Calu3 (cell line): ENCODE results near the gene FAM47E. TPM values are rescaled to one million over a fixed set of nuclear protein-coding genes. Genes with fewer than 3 reads are reported as not detected.

Experiments
- BruUV-seq: library from RNA; stranded (reverse); fragments of 400-500 nt; replicated peaks from 2 replicates; lab custom pipeline; 2021; lab: Mats Ljungman, UMichigan
- CTCF ChIA-PET: fragments of 300-600 bp; sonication (Branson Sonifier 250); formaldehyde crosslinking; loops from one replicate; lab custom pipeline; 2022; ENCODE audit warnings: antibody characterized with exemption; lab: Charles Lee
- DNase-seq: peaks from one replicate; pipeline ENCODE4 v3.0.0; 2022
- H3K27ac Mint-ChIP-seq: one replicate; pipeline ENCODE4 v1.8.0; 2022; ENCODE audit warnings: mixed read lengths; ENCODE audit not compliant: unreplicated experiment
- H3K27me3 Mint-ChIP-seq: one replicate; pipeline ENCODE4 v1.8.0; 2022; ENCODE audit warnings: mixed read lengths; ENCODE audit not compliant: unreplicated experiment
- H3K36me3 Mint-ChIP-seq: one replicate; pipeline ENCODE4 v1.8.0; 2022; ENCODE audit warnings: mild to moderate bottlenecking, moderate library complexity, mixed read lengths; ENCODE audit not compliant: insufficient read depth, unreplicated experiment
- H3K4me1 Mint-ChIP-seq: one replicate; pipeline ENCODE4 v1.8.0; 2022; ENCODE audit warnings: mild to moderate bottlenecking, low read depth, mixed read lengths; ENCODE audit not compliant: unreplicated experiment
- H3K4me3 Mint-ChIP-seq: one replicate; pipeline ENCODE4 v1.8.0; 2022; ENCODE audit warnings: mild to moderate bottlenecking, low read depth, moderate library complexity, mixed read lengths; ENCODE audit not compliant: unreplicated experiment
- H3K9me3 Mint-ChIP-seq: one replicate; pipeline ENCODE4 v1.8.0; 2022; ENCODE audit warnings: low read depth, mixed read lengths; ENCODE audit not compliant: unreplicated experiment
- intact Hi-C: fragments of 100-400 bp; cut with micrococcal nuclease; formaldehyde crosslinking; loops from one replicate; pipeline ENCODE4 v1.10.0; 2022; ENCODE audit not compliant: unreplicated experiment
- total RNA-seq: library from RNA; stranded (reverse); gene quantifications from 2 replicates; pipeline ENCODE4 v1.2.3, GENCODE V29; 2022
- TF ChIP-seq, protein P1 (sequence below): fragments of 200-600 bp; IDR thresholded peaks from one replicate; pipeline ENCODE4 v1.8.0; 2022; ENCODE audit warnings: antibody characterized with exemption; ENCODE audit not compliant: unreplicated experiment

The FAM47E gene
- total RNA-seq, 1 experiment from 2014 or later = 0.57 TPM

DNA sequence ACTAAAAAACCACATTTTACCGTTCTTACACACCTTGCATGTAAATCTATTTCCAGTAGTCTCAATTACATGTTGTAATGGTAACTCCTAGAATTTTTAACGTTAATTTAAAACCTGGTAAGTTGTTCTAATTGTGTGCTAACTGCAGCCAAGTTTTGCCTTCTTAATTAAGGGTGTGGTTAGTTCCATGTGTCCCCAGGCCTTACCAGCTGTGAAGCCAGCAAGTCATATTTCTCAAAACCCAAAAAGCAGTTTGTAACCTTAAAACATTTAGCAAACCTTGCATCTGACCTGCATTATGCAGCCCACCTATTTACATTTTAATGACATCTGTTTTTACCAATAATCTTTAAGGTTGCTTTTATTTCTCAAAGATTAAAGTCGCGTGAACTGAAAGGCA, 18.4 kb upstream of the FAM47E start:
- Mint-ChIP-seq H3K27ac (no peak overlapping the region), H3K4me1 (peaks cover 31% of the 10 kb centered on the region), H3K27me3 (no peaks in the 10 kb centered on the region), H3K9me3 (peaks cover 8% of the 10 kb centered on the region), H3K4me3 (no peak overlapping the region), H3K36me3 (peaks cover 10% of the 10 kb centered on the region)
- BruUV-seq = no TSS peak
- TF ChIP-seq, protein P1, sequence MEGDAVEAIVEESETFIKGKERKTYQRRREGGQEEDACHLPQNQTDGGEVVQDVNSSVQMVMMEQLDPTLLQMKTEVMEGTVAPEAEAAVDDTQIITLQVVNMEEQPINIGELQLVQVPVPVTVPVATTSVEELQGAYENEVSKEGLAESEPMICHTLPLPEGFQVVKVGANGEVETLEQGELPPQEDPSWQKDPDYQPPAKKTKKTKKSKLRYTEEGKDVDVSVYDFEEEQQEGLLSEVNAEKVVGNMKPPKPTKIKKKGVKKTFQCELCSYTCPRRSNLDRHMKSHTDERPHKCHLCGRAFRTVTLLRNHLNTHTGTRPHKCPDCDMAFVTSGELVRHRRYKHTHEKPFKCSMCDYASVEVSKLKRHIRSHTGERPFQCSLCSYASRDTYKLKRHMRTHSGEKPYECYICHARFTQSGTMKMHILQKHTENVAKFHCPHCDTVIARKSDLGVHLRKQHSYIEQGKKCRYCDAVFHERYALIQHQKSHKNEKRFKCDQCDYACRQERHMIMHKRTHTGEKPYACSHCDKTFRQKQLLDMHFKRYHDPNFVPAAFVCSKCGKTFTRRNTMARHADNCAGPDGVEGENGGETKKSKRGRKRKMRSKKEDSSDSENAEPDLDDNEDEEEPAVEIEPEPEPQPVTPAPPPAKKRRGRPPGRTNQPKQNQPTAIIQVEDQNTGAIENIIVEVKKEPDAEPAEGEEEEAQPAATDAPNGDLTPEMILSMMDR = no peak
- CTCF ChIA-PET = no interaction called here
- no peak for DNase-seq
- intact Hi-C loops = no loop called here

DNA sequence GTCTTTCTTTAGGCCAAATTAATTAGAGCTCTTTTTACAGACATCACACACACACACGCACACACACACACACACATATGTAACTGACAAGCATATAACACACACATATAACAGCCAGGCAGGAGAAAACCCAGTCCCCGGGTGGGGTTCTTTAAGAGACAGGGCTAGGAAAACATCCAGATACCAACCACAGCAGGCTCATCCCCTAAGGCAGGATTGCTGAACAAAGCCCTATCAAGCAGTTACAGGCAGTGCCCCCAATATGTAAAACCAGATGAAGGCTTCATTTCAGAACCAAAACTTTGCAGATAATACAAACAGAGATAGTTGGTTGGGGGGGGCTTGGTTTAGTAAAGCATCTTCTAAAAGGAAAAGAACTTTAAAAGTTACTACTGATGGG, 18.0 kb upstream of the FAM47E start:
- no peak for DNase-seq
- H3K9me3 Mint-ChIP-seq = peaks cover 8% of the 10 kb centered on the region
- peaks cover 31% of the 10 kb centered on the region for H3K4me1 Mint-ChIP-seq
- intact Hi-C loops = no loop called here
- CTCF ChIA-PET = no interaction called here
- H3K36me3 Mint-ChIP-seq = peaks cover 10% of the 10 kb centered on the region
- no TSS peak for BruUV-seq
- TF ChIP-seq, protein P1 = no peak
- H3K4me3 Mint-ChIP-seq = no peak overlapping the region
- no peak overlapping the region for H3K27ac Mint-ChIP-seq
- H3K27me3 Mint-ChIP-seq = no peaks in the 10 kb centered on the region

GRCh38 chr4:76233967-76234678, 17.4 kb upstream of the FAM47E start:
- no peak overlapping the region for H3K27ac Mint-ChIP-seq
- BruUV-seq = no TSS peak

DNA sequence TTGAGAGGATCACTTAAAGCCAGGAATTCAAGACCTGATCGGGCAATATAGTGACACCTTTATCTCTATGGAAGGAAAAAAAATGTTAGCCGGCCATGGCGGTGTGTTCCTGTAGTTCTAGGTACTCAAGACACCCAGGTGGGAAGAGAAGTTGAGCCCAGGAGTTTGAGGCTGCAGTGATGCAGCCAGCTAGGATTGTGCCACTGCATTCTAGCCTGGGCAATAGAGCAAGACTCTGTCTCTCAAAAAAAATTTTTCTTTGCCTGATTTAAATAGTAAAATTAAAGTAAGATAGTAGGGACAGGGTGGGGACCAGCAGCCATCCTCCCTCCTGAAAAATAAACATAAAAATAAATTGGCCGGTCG, 16.9 kb upstream of the FAM47E start:
- CTCF ChIA-PET = no interaction called here
- Mint-ChIP-seq H3K9me3 (peaks cover 6% of the 10 kb centered on the region), H3K4me1 (peaks cover 31% of the 10 kb centered on the region), H3K36me3 (peaks cover 10% of the 10 kb centered on the region), H3K4me3 (no peak overlapping the region), H3K27ac (no peak overlapping the region), H3K27me3 (no peaks in the 10 kb centered on the region)
- DNase-seq = no peak
- BruUV-seq = no TSS peak
- TF ChIP-seq, protein P1 = no peak
- intact Hi-C loops = no loop called here

More at GRCh38 chr4:76233967-76234678, 17.4 kb upstream of the FAM47E start:
- TF ChIP-seq, protein P1 = no peak
- no peak for DNase-seq
- Mint-ChIP-seq H3K36me3 (peaks cover 10% of the 10 kb centered on the region), H3K27me3 (no peaks in the 10 kb centered on the region), H3K4me1 (peaks cover 31% of the 10 kb centered on the region), H3K9me3 (peaks cover 6% of the 10 kb centered on the region), H3K4me3 (no peak overlapping the region)
- CTCF ChIA-PET = no interaction called here
- intact Hi-C loops = no loop called here
